GM21390 (cell line): ENCODE data around the gene NMD3.

ENCODE experiments used
- ATAC-seq: cut with Tn5 transposase; IDR thresholded peaks from one replicate; pipeline ENCODE4 v1.9.1; 2021; ENCODE audit not compliant: unreplicated experiment

NMD3 gene

DNA sequence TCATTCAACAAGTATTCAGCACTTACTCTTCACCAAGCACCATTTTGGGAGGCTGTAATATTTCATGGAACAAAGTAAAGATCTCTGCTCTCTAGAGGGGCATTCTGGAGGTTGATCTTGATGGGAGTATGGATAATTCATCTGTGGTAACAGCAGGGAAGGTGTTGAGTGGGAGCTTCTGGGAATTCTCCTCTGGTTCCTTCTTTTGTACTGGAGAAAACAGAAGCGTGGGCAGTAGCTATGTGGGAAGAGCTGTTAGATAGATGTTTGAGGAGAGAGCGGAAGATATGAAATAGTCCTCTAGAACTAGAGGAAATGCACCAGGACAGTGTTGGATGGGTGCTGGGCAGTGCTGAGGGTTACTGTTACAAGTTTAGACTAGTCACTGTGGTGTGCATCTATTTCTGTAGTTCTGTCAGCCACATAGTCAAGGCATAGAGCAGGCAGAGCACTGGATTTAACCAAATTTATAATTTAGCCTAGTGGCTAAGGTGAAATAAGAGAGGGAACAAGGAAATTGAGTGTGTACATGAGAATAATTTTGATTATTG is 9.6 kb downstream of the NMD3 start:
- ATAC-seq: no peak

DNA sequence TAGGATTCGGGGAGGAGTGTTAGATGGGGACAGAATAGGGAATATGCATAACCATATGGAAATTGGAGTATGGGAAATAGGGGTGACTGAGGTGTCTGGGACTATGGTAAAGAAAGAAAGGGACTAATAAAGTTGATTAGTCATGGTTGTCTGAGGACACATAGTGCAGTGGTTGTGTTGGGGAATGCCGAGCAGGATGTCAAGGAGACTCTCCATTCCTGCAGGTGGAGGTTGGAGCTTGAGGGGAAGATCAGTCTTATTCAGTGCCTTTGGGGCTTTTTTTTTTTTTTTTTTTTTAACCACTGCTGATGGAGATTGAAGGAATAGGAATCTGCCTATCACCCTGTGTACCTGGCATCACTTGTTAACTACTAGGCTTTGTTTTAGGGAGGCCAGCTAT is 10.8 kb downstream of the NMD3 start:
- no peak for ATAC-seq

DNA sequence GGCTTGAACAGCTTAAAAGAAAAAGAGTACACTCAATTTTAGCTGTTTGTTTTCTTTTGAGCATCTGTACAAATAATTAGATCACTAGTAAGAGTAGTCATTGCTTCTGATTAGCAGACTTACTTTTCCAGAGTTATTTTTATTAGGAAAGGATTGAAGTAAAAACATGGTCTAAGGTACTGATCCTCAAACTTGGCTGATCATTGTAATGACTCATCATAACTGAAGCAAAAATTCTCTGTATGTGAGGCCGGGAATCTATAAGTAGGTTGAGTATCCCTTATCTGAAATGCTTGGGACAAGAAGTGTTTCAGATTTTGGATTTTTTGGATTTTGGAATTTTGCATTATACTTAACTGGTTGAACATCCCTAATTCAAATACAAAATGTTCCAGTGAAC is 12.4 kb downstream of the NMD3 start:
- no peak for ATAC-seq

DNA sequence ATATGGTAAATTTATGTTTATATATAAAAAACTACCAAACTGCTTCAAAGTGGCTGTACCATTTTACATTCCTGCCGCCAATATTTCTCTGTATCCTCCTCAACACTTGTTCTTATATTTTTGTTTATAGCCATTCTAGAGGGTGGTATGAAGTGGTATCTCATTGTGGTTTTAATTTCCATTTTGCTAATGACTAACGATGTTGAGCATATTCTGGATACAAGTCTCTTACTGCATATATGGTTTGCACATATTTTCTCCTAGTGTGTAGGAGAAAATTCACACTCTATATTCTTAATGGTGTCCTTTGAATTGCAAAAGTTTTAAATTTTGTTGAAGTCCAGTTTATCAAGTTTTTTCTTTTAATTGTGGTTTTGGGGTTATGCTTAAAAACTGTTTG is 15.1 kb downstream of the NMD3 start:
- no peak for ATAC-seq

- no peak for ATAC-seq
Measured at GRCh38 chr3:161239700-161240099, 18.6 kb downstream of the NMD3 start.

GRCh38 chr3:161244538-161244937 is 23.4 kb downstream of the NMD3 start:
- no peak for ATAC-seq

- ATAC-seq: no peak
Measured at GRCh38 chr3:161247049-161247448, 25.9 kb downstream of the NMD3 start.

GRCh38 chr3:161250116-161250515 is 29.0 kb downstream of the NMD3 start:
- ATAC-seq: no peak

DNA sequence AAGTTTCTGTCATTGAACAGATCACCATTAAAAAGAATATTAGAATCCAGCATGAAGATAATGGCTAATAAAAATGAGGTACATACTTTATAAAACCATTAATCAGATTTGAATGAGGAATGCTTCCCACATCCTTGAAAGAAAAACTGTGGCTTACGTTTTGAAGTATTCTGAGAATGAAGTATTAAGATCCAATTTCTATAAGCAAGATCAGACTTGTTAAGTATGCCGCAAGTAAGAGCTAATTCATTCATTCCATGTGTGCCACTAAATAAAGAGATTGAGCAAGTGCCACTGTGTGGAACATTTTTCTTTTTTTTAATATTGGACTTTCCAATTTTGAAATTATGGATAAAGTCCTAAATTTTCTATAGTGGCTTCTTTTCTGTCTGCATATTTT is 30.6 kb downstream of the NMD3 start:
- ATAC-seq: no peak

- ATAC-seq: no peak
Measured at GRCh38 chr3:161252143-161252542, 31.0 kb downstream of the NMD3 start.

DNA sequence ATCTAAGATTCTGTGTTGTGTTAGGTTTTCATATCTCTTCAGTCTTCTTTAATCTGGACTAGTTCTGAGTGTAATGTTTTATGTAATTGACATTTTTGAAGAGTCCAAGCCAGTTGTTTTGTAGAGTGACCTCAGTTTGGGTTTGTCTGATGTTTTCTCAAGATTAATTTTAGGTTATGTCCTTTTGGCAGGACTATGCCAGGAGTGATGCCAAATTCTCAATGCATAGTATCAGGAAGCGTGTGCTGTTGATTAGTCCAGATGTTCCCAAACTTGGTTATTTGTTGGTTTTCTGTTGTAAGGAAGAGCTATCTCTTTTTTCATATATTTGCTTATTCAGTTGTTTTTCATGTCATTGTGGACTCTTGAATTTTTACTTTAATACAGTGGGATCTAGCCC is 32.6 kb downstream of the NMD3 start:
- no peak for ATAC-seq

DNA sequence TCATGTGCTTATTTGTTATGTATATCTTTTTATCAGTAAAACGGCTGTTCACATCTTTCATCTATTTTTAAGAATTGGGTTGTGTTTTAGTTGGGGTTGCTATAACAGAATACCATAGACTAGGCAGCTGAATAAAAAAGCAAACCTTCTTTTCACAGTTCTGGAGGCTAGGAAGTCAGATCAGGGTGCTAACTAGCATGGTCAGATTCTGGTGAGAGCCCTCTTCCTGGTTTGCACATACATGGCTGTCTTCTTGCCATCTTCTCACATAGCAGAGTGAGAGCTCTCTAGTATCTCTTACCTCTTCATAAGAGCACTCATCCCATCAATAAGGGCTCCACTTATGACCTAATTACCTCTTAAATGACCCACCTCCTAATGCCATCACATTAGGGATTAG is 33.8 kb downstream of the NMD3 start:
- ATAC-seq: no peak

GRCh38 chr3:161263057-161263456 is 41.9 kb downstream of the NMD3 start:
- no peak for ATAC-seq

- no peak for ATAC-seq
Measured at GRCh38 chr3:161264852-161265251, 43.7 kb downstream of the NMD3 start.

DNA sequence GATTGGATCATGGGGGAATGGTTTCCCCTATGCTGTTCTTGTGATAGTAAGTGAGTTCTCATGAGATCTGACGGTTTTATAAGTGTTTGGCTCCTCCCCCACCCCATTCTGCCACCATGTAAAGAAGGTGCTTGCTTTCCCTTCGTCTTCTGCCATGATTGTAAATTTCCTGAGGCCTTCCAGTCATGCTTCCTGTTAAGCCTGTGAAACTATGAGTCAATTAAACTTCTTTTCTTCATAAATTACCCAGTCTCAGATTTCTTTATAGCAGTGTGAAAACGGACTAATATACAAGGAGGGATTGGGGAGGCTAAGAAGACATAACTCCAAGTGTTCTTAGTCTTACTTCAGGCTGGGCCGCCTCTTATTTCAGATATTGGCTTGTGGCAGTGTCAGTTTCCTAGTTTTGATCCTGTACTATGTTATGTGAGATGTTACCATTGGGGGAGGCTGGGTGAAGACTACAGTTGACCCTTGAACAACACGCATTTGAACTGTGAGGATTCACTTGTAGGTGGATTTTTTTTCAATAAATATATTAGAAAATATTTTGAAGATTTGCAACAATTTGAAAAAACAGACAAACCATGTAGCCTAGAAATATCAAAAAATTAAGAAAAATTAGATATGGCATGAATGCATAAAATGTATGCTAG is 44.9 kb downstream of the NMD3 start:
- ATAC-seq: no peak

DNA sequence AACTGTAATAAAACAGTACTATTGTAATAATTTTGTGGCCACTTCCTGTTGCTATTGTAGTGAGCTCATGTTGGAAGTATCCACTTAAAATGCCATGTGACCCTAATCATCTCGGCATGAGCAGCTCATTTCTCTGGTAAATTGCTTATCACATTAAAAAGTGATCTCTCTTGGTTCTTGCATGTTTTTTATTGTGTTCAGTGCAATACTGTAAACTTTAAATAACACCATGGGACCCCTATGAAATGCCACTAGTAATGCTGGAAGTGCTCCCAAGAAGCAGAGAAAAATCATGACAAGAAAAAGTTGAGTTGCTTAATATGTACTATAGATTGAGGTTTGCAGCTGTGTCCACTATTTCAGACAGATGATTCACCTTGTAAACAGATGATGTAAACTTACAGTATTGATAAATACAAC is 45.6 kb downstream of the NMD3 start:
- no peak for ATAC-seq

DNA sequence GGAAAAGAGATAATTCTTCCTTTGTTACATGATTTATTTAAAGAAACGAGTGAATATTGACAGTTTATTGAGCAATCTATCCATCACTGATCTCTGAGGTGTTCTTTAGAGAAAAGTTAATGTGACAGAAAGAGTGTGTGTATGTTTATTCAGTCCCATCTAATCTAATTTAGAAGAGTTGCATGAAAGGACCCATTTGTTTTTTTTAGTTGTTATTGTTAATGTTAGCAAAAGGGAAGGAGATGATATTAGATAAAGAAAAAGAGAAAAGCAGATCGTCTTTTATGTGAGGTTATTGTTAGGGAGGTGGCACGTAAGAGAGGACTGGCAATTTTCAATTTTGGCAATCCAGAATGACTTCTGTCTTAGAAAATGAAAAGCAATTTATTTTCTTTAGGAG is 46.5 kb downstream of the NMD3 start:
- ATAC-seq: no peak

- no peak for ATAC-seq
Measured at GRCh38 chr3:161268601-161269000, 47.5 kb downstream of the NMD3 start.

DNA sequence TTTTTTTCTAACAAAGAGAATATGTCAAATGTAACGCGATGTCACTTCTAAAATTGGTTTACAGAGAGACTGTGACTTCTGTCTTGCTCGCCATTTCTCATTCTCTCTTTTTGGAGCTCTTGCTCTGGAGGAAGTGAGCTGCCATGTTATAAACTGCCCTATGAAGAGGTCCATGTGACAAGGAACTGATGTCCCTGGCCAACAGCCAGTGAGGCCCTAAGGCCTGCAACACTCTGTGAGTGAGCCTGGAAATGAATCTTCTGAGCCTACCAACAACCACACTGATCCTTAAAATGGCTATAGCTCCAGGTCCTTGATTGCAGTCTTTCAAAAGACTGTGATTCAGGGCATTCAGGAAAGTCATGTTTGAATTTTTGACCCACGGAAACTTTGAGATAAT is 49.9 kb downstream of the NMD3 start:
- no peak for ATAC-seq

- ATAC-seq: no peak
Measured at GRCh38 chr3:161271646-161272045, 50.5 kb downstream of the NMD3 start.

- no peak for ATAC-seq
Measured at GRCh38 chr3:161272524-161272923, 51.4 kb downstream of the NMD3 start.

DNA sequence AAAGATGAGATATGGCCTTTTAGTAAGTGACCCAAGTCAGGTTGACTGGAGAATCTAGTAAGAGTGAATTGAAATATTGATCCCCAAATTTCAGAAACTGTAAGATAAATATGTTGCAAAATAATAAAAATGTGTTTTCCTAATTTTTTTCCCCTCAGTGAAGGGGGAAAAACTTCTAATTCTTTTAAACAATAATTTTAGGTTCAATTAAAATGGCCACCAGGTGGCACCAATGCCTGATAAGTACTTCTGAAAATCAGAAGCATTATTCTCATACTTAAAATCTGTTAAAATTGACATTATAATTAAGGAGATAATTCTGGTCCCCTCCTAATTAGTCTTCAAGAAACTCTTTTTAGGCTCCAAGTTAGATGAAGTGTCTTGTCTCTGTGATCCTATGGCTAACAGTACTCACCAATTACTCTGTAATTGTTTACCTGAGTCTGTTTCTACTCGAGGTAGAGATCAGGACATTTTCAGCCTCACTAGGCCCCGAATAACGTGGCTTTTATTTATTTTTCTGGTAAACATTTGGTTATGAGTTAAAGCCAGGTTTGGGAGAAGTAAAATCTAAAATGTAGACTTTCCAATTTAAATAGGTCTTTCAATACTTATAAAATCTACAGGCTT is 52.6 kb downstream of the NMD3 start:
- ATAC-seq: no peak
